ENCODE measurements around the gene NRARP. TPM values are rescaled to one million over a fixed set of nuclear protein-coding genes. Genes with fewer than 3 reads are reported as not detected.

The NRARP gene
- polyA plus RNA-seq, 3 donors = 15.4 TPM; not detected in 2

- H2AFZ ChIP-seq (ENCODE audit: insufficient read depth, low read depth, low read length, poor library complexity, severe bottlenecking) = no peak overlapping the region
- no peaks in the 10 kb centered on the region for H3K79me2 ChIP-seq (ENCODE audit: insufficient read depth, low read length)
- H3K9me3 ChIP-seq (replicated peaks in 1 of 2; ENCODE audit: control insufficient read depth in 1 of 2, insufficient read depth in 1 of 2, low read length in 2 of 2) = no peaks in the 10 kb centered on the region
- Mint-ChIP-seq H3K4me1 (no peaks in the 10 kb centered on the region), H3K27ac (no peak overlapping the region), H3K36me3 (no peaks in the 10 kb centered on the region), H3K27me3 (ENCODE audit: low read depth in 3 of 3) (peaks cover 4 to 21% (median 4%) of the 10 kb centered on the region in 3 donors), H3K4me3 (no peak overlapping the region), H3K9me3 (no peaks in the 10 kb centered on the region)
- no peak overlapping the region for H3K27ac ChIP-seq (ENCODE audit: low read depth in 1 of 2, low read length in 2 of 2)
- no peak for DNase-seq
- no peak overlapping the region for H3K4me3 ChIP-seq (replicated peaks in 1 of 3; ENCODE audit: low read depth in 2 of 3, low read length in 3 of 3)
- H3K9ac ChIP-seq (ENCODE audit: insufficient read depth, low read length, poor library complexity, severe bottlenecking) = no peak overlapping the region
- TF ChIP-seq CTCF (IDR thresholded peaks at IDR 0.05) = no peak
- H3K27me3 ChIP-seq (ENCODE audit: control insufficient read depth in 2 of 2, insufficient read depth in 2 of 2, low read length in 2 of 2) = peaks cover 0 to 20% of the 10 kb centered on the region in 2 donors
- WGBS (ENCODE audit: insufficient coverage) = 97% methylated on average over 17 of the region's 24 CpGs
- H3K36me3 ChIP-seq (replicated peaks in 1 of 2; ENCODE audit: control insufficient read depth in 1 of 2, insufficient read depth in 2 of 2, low read length in 2 of 2) = no peaks in the 10 kb centered on the region
- peaks cover 5 to 9% of the 10 kb centered on the region in 2 donors for H3K4me1 ChIP-seq (ENCODE audit: control insufficient read depth in 1 of 2, insufficient read depth in 2 of 2, low read length in 2 of 2)
- intact Hi-C loops (cut with micrococcal nuclease) = no loop called here
- H3K4me2 ChIP-seq (replicated peaks; ENCODE audit: extremely low read depth, low read length, poor library complexity, severe bottlenecking) = no peak overlapping the region
- H4K20me1 ChIP-seq (ENCODE audit: insufficient read depth, low read length) = no peaks in the 10 kb centered on the region
These were observed 12.0 kb upstream of the NRARP start for GRCh38 chr9:137313956-137314560.

- H2AFZ ChIP-seq (ENCODE audit: insufficient read depth, low read depth, low read length, poor library complexity, severe bottlenecking) = no peak overlapping the region
- no peak overlapping the region for H3K4me3 ChIP-seq (replicated peaks in 1 of 3; ENCODE audit: low read depth in 2 of 3, low read length in 3 of 3)
- H3K79me2 ChIP-seq (ENCODE audit: insufficient read depth, low read length) = no peaks in the 10 kb centered on the region
- no peaks in the 10 kb centered on the region for H3K36me3 Mint-ChIP-seq
- H3K27ac Mint-ChIP-seq = no peak overlapping the region
- intact Hi-C loops (cut with micrococcal nuclease) = no loop called here
- 88% methylated on average over 7 of the region's 9 CpGs for WGBS (ENCODE audit: insufficient coverage)
- no peaks in the 10 kb centered on the region for H3K36me3 ChIP-seq (replicated peaks in 1 of 2; ENCODE audit: control insufficient read depth in 1 of 2, insufficient read depth in 2 of 2, low read length in 2 of 2)
- H3K9me3 Mint-ChIP-seq = peaks cover 0 to 1% (median 0%) of the 10 kb centered on the region in 7 donors
- peaks cover 0 to 20% of the 10 kb centered on the region in 2 donors for H3K27me3 ChIP-seq (ENCODE audit: control insufficient read depth in 2 of 2, insufficient read depth in 2 of 2, low read length in 2 of 2)
- H3K4me2 ChIP-seq (replicated peaks; ENCODE audit: extremely low read depth, low read length, poor library complexity, severe bottlenecking) = no peak overlapping the region
- H3K9ac ChIP-seq (ENCODE audit: insufficient read depth, low read length, poor library complexity, severe bottlenecking) = no peak overlapping the region
- H4K20me1 ChIP-seq (ENCODE audit: insufficient read depth, low read length) = no peaks in the 10 kb centered on the region
- no peak overlapping the region for H3K27ac ChIP-seq (ENCODE audit: low read depth in 1 of 2, low read length in 2 of 2)
- peaks cover 5 to 9% of the 10 kb centered on the region in 2 donors for H3K4me1 ChIP-seq (ENCODE audit: control insufficient read depth in 1 of 2, insufficient read depth in 2 of 2, low read length in 2 of 2)
- TF ChIP-seq CTCF (IDR thresholded peaks at IDR 0.05) = no peak
- H3K9me3 ChIP-seq (replicated peaks in 1 of 2; ENCODE audit: control insufficient read depth in 1 of 2, insufficient read depth in 1 of 2, low read length in 2 of 2) = no peaks in the 10 kb centered on the region
- no peaks in the 10 kb centered on the region for H3K4me1 Mint-ChIP-seq
- no peak for DNase-seq
- peaks cover 8 to 27% (median 9%) of the 10 kb centered on the region in 3 donors for H3K27me3 Mint-ChIP-seq (ENCODE audit: low read depth in 3 of 3)
- no peak overlapping the region for H3K4me3 Mint-ChIP-seq
These were observed 11.4 kb upstream of the NRARP start for GRCh38 chr9:137313326-137313936.
